NCI-H1436 treated with DMSO at 0.1 percent for 48 hours (cell line): ENCODE data around the gene GRWD1.

ENCODE experiments used
- DNase-seq: peaks from one replicate; lab custom pipeline; 2025; lab: John Stamatoyannopoulos, UW

The GRWD1 gene

GRCh38 chr19:48424694-48425219 lies 21.0 kb upstream of the GRWD1 start:
- no peak for DNase-seq

DNA sequence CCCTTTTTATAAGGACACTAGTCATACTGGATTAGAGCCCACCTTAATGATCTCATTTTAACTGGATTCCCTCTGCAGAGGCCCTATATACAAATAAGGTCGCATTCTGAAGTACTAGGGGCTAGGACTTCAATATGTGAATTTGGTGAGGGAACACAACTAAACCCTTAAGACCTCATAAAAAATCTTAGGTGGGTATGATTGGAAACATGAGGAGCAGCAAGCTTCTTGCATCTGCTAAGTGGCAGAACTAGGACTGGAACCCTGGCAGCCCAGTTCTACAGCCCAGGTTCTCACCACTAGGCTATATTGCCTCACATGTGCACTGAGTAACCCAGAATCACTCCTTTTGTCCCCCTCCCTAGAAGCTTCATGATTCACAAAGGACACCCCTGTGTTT lies 17.1 kb upstream of the GRWD1 start:
- DNase-seq = no peak

DNA sequence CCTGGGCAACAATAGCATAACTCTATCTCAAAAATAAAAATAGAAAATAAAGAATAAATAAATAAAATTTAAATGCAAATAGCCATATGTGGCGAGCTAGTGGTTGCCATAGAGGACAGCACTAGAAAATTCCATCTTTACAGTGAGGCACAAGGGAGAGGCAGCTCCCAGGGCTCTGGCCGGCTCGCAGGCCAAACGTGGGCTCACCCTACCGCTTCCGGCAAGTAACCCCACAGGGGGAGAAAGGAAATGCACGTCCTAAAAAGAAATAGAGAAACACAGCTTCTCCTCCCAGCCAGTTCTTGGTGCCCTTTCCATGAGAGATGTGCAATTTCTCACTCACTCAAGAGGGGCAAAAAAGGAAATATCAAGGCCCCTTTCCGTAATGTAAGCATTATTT lies 12.4 kb upstream of the GRWD1 start:
- no peak for DNase-seq

- DNase-seq = no peak
These were observed 9.2 kb upstream of the GRWD1 start for GRCh38 chr19:48436586-48436985.

DNA sequence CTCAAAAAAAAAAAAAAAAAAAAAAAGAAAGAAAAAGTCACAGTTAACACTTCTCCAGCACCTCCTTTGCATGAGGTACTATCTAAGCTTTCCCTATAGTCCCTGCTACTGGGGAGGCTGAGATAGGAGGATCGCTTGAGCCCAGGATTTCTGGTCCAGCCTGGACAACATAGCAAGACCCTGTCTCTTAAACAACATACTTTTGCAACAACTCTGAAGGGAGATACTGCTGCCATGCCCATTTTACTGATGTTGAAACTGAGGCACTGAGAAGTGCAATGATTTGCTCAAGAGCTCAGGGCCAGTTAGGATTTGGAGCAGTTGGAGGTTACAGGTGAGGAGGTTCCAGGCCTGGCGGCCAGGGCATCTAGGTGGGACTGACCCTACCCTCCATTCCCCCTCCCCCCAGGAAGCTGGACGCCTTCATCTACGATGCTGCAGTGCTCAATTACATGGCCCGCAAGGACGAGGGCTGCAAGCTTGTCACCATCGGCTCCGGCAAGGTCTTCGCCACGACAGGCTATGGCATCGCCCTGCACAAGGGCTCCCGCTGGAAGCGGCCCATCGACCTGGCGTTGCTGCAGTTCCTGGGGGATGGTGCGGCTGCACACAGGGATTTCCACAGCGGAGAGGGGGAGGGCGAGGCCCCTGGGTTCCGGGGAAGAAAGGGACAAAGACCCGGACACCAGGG lies 4.3 kb upstream of the GRWD1 start:
- DNase-seq = no peak

GRCh38 chr19:48442116-48443035 lies 3.4 kb upstream of the GRWD1 start:
- DNase-seq = no peak

GRCh38 chr19:48443256-48443655 lies 2.5 kb upstream of the GRWD1 start:
- DNase-seq = no peak

DNA sequence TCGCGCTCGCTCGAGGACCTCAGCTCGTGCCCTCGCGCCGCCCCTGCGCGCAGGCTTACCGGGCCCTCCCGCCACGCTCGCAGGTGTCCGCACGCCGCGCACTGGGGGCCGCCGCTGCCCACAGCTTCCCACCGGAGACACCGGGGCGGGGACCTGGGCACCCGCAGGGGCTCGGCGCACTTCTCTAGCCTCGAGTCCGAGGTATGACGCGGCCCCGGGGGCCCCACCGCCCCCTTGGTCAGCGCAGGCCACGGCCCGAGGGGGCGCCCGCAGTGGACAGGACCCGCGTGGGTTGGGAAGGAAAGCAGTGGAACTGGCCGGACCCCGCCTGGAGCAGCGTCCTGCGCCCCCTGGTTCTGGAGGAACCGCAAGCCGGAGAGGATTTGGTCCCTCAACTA lies 2.1 kb upstream of the GRWD1 start:
- DNase-seq = no peak

DNA sequence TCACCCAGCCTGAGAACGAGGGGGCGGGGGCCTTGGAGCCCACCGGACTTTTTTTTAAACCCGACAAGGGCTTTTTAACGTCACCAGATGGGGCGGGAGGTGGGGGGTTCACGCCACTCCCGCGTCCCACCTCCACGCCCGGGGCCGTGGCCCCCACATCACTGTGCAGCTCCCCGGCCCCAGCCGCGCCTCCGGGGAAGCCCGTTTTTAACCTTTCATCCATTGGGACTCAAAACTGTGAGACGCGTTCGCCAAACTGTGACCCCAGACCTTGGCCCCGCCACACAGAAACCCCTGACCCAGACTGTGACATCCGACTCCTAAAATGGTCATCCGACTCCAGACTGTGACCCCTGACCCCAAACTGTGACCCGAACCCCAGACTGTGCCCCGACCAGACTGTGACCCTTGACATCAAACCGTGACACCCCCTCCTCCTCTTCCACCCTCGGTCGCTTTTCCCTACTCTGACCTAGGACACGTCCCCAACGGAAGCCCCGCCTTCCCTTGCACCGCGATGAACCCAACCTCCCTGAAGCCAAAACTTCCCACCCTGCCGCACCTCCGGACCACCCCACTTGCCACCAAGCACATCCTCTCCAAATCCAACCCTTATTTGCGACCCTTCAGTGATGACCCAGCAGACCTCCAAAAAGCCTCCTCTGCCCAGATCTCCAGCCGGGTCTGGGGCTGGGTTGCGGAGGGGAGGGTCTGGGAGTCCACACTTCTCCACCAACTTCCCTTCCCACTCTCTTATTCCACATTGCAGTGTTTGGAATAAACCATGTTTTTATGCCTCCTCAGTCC lies 1.5 kb upstream of the GRWD1 start:
- DNase-seq = no peak

DNA sequence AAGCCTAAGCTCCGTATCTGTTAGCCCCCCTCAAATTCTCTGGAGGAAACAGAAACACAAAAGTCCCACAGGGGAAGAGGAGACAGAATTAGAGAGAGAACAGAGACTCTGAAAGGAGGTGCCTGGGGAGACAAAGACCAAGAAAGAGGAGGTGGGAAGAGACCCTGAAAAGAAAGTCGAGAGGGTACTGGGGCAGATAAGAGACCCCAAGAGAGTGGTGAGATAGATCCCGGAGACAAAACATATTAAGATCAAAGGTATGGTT lies 915 bp upstream of the GRWD1 start:
- DNase-seq = no peak

GRCh38 chr19:48445256-48445605 lies 552 bp upstream of the GRWD1 start:
- peak; percentile 84 for DNase-seq

GRCh38 chr19:48446579-48446978 lies 796 bp downstream of the GRWD1 start:
- DNase-seq = no peak

- DNase-seq = no peak
These were observed 2.8 kb downstream of the GRWD1 start for GRCh38 chr19:48448563-48448962.

DNA sequence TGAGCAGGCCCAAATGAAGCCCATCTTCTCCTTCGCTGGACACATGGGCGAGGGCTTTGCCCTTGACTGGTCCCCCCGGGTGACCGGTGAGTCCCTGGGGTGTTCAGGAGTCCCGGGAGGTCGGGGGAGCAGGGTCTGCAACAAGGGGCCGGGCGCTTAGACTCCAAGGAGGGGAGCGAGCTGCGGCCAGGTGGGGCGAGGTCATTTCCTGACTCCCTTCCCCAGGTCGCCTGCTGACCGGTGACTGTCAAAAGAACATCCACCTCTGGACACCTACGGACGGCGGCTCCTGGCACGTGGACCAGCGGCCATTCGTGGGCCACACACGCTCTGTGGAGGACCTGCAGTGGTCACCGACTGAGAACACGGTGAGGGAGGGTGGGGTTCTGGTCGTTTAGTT lies 4.7 kb downstream of the GRWD1 start:
- no peak for DNase-seq

- no peak for DNase-seq
These were observed 5.1 kb downstream of the GRWD1 start for GRCh38 chr19:48450863-48451262.

- DNase-seq = no peak
These were observed 5.8 kb downstream of the GRWD1 start for GRCh38 chr19:48451624-48452023.

DNA sequence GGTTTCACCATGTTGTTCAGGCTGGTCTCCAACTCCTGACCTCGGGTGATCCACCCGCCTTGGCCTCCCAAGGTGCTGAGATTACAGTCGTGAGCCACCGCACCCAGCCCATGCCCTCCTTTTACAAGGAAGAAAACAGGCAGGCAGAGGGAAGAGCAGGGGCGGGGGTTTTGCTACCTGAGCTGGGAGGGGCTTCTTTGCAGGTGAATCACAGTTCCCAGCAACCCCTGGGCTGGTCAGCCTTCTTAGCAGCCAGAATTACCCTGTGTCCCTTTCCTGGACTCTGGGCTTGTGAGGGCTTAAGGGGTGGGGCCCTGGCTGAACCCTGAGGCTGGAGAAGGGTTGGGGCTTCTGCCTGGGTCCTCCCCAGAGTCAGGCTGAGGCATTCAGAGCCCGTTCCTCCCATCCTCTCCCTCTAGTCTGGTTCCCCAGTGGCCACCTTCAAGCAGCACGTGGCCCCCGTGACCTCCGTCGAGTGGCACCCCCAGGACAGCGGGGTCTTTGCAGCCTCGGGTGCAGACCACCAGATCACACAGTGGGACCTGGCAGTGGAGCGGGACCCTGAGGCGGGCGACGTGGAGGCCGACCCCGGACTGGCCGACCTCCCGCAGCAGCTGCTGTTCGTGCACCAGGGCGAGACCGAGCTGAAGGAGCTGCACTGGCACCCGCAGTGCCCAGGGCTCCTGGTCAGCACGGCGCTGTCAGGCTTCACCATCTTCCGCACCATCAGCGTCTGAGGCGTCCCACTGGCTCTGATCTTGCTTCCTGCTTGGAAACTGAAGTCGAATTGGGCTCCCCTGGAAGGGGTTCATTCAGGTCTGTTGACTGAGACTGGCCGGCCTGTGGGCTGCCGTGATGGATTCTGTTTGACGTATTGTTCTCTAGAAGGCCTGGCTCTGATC lies 6.8 kb downstream of the GRWD1 start:
- DNase-seq = no peak

DNA sequence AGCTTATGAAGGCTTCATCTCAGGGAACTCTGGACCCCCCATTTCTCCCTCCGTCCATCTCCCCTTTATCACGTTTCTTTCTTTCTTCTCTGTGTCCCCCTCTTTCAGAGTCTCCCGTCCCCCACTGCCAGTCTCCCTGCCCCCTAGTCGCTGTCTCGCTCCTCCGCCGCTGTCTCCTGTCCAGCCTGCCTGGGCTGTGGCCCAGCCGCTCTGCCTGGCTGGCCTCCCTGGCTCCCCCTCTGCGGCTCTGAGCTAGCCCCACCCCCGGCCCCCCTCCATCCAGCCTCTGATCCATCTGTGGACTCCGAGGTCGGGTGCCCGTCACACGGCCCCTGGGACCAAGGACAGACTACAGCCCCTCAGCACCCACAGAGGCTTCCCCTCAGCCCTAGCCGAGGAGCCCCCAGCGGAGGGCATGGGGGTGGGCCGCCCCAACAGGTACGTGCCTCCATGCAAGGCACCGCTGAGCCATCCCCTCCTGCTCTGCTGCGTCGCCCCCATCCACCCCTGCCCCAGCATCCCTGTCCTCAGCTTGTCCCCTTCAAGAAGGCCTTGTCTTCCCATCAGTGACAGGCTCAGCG lies 8.5 kb downstream of the GRWD1 start:
- no peak for DNase-seq

DNA sequence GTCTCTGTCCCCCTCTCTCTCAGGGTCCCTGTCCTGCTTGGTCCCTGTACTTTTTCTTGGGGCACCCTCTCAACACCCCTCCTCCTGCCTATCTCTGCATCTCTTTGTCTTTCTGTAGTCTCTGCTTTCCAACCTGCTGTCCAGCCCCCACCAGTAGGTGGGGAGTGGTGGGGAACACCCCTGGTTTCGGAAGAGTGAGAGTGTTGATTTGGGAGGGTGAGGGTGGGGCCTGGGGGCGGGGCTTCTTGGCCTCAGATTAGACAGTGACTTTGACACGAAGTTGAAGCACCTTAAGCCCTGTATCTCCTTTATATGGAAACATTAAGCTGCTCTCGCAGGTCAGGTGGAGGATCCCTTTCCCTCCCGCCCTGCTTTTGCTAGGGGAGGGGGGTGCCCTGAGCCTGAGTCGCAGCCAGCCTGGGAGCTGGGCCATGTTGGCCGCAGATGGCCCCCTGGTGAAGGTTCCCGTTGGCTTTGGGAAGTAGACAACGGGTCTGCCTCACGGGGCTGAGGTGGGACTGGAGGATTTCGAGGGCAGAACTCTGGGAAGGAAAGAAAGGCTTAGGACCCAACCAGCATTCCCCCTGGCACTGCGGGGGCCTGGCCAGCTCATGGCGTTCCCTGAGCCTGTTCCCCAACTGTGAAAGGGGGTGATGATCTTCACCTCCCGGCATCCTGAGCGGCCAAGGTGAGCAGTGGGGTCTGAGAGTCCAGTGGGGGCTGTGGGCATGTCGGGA lies 9.6 kb downstream of the GRWD1 start, which contains the start of gene KCNJ14:
Gene KCNJ14 (plus strand): TSS at position 404 of the 737 bp plus-strand sequence. CDS start 6,151 bp downstream, outside the sequence.
- no peak for DNase-seq

DNA sequence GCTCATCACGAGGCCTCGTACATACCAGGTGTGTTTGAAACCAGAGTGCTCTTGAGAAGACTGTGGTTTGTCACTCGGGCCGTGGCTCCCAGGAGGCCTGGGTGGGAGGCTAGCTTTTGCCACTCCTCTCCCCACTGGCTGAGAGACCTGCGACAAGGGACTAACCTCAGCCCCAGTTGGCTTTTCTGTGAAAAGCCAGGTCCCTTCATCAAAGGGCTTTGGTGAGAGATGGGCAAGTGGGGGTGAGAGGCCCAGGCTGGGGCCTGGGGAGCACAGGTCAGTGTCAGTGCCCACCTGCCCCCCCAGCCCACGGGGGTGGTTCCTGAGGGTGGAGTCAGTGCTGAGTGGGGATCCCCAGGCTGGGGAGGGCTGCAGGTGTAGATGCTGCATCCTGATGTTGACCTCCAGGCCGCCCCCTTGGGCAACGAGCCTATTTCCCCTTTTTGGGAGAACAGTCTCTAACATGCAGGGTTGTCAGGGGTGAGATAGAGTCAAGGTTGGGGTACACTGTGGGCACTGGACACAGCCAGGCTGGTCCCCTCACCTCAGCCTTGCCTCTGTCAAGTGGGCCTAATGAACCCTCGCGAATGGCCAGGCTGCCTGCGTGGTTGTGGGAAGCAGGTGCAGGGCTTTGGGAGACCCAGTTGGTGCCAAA lies 10.3 kb downstream of the GRWD1 start:
- DNase-seq = no peak
